PC-3 (cell line): ENCODE measurements around the gene NBR1. TPM values are rescaled to one million over a fixed set of nuclear protein-coding genes. Genes with fewer than 3 reads are reported as not detected.

Experiments
- ATAC-seq: fragments of 200-7000 bp; cut with Tn5 transposase; 2 replicates; pipeline ENCODE4 v1.9.1; 2020; ENCODE audit warnings: mild to moderate bottlenecking, moderate library complexity
- BruUV-seq: library from RNA; stranded (reverse); fragments of 400-500 nt; replicated peaks from 2 replicates; lab custom pipeline; 2021; lab: Mats Ljungman, UMichigan
- CTCF ChIA-PET: fragments of 300-600 bp; sonication (Branson Sonifier 250); formaldehyde crosslinking; loops from one replicate; lab custom pipeline; 2022; ENCODE audit warnings: antibody characterized with exemption; lab: Charles Lee
- POLR2A ChIA-PET: fragments of 300-600 bp; sonication (Branson Sonifier 250); formaldehyde crosslinking; loops from one replicate; lab custom pipeline; 2022; ENCODE audit warnings: antibody characterized with exemption; ENCODE audit not compliant: unreplicated experiment; lab: Charles Lee
- DNase-seq: peaks from one replicate; pipeline ENCODE4 v3.0.0-alpha.2; 2015
- H2AFZ ChIP-seq: fragments of 300-600 bp; sonication (generic); 2 replicates; pipeline ENCODE4 v1.6.0; 2016; ENCODE audit warnings: antibody characterized with exemption, low read length
- H3F3A ChIP-seq: fragments of 300-600 bp; sonication (generic); one replicate; pipeline ENCODE4 v1.6.0; 2017; ENCODE audit warnings: antibody characterized with exemption, low read length, control low read depth, mild to moderate bottlenecking; ENCODE audit not compliant: unreplicated experiment
- H3K27ac ChIP-seq: fragments of 300-600 bp; sonication (generic); 2 replicates; pipeline ENCODE4 v1.5.1; 2016; ENCODE audit warnings: mild to moderate bottlenecking, low read length
- H3K27me3 ChIP-seq: fragments of 300-600 bp; sonication (generic); 2 replicates; pipeline ENCODE4 v1.6.1; 2016; ENCODE audit warnings: low read length, mixed read lengths
- H3K36me3 ChIP-seq: fragments of 300-600 bp; sonication (generic); 2 replicates; pipeline ENCODE4 v1.6.1; 2016; ENCODE audit warnings: low read depth, mixed run types, low read length, mixed read lengths
- H3K4me1 ChIP-seq: fragments of 300-600 bp; sonication (generic); 2 replicates; pipeline ENCODE4 v1.5.1; 2016; ENCODE audit warnings: low read length; ENCODE audit not compliant: insufficient read depth
- H3K4me2 ChIP-seq: fragments of 300-600 bp; sonication (generic); 2 replicates; pipeline ENCODE4 v1.6.0; 2016; ENCODE audit warnings: low read length
- H3K4me3 ChIP-seq: fragments of 300-600 bp; sonication (generic); 2 replicates; pipeline ENCODE4 v1.5.1; 2016; ENCODE audit warnings: mild to moderate bottlenecking, low read length, mixed read lengths
- H3K79me2 ChIP-seq: fragments of 300-600 bp; sonication (generic); 2 replicates; pipeline ENCODE4 v1.6.1; 2017; ENCODE audit warnings: low read length, mixed read lengths
- H3K9ac ChIP-seq: fragments of 300-600 bp; sonication (generic); 2 replicates; pipeline ENCODE4 v1.6.0; 2016; ENCODE audit warnings: mild to moderate bottlenecking, low read length
- H3K9me2 ChIP-seq: fragments of 300-600 bp; sonication (generic); replicated peaks from 2 replicates; pipeline ENCODE4 v1.6.1; 2016; ENCODE audit warnings: mixed run types, low read length, mixed read lengths
- H3K9me3 ChIP-seq: fragments of 300-600 bp; sonication (generic); 2 replicates; pipeline ENCODE4 v1.6.1; 2016; ENCODE audit warnings: low read length, mixed read lengths
- H4K20me1 ChIP-seq: fragments of 300-600 bp; sonication (generic); 2 replicates; pipeline ENCODE4 v1.6.1; 2016; ENCODE audit warnings: low read length, mixed read lengths
- EZH2 ChIP-seq: fragments of 300-600 bp; sonication (generic); IDR thresholded peaks from one replicate; pipeline ENCODE4 v1.6.1; 2017; ENCODE audit warnings: antibody characterized with exemption, mild to moderate bottlenecking, low read length; ENCODE audit not compliant: unreplicated experiment
- EZH2phosphoT487 ChIP-seq: fragments of 300-600 bp; sonication (generic); IDR thresholded peaks from 2 replicates; pipeline ENCODE4 v1.6.1; 2018; ENCODE audit warnings: mild to moderate bottlenecking, antibody characterized with exemption, low read length, borderline replicate concordance
- intact Hi-C: fragments of 100-400 bp; cut with micrococcal nuclease; formaldehyde crosslinking; loops from 2 replicates; pipeline ENCODE4 v1.9.0; 2023
- total RNA-seq: library from RNA; depleted of rRNA; stranded (reverse); fragments of >200 nt; gene quantifications from 2 replicates; pipeline ENCODE4 v1.2.3, GENCODE V29; 2014
- TF ChIP-seq, protein P1 (sequence below): fragments of 300-600 bp; sonication (generic); conservative IDR thresholded peaks from 2 replicates; pipeline ENCODE4 v1.5.1; 2017; ENCODE audit warnings: antibody characterized with exemption, low read depth, mild to moderate bottlenecking, low read length

NBR1 gene
- total RNA-seq, 1 experiment from 2014 or later, result 30.0 TPM

DNA sequence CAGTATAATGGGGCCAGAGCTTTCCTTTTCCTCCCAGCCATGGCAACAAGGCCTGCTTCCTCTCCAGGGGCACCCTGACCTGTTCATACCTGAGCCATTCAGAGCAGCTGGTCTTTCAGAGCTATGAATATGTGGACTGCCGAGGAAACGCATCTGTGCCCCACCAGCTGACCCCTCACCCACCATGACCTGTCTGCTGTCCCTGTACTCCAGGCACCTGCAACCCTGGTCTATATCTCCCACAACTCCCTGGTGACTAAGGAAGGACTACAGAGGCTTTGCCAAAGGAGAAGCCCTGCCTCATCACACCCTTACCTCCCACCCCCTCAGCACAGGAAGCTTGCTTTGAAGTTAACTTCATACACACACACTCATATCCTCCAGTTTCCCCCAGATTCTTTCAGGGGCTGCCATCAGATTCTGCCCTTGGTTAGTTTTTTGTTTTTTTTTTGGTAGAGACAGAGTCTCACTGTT lies 46.6 kb downstream of the NBR1 start:
- no peaks in the 10 kb centered on the region for H3K9me2 ChIP-seq
- no peak overlapping the region for H3K9ac ChIP-seq
- H3K79me2 ChIP-seq, result no peaks in the 10 kb centered on the region
- no peak overlapping the region for H3K4me3 ChIP-seq
- no peaks in the 10 kb centered on the region for H3K36me3 ChIP-seq
- no peak for ATAC-seq
- no peaks in the 10 kb centered on the region for H3K4me1 ChIP-seq
- no peak overlapping the region for H3K4me2 ChIP-seq
- H4K20me1 ChIP-seq, result no peaks in the 10 kb centered on the region
- H3K27me3 ChIP-seq, result no peaks in the 10 kb centered on the region
- H3K27ac ChIP-seq, result no peak overlapping the region
- H2AFZ ChIP-seq, result no peak overlapping the region
- H3K9me3 ChIP-seq, result no peaks in the 10 kb centered on the region
- intact Hi-C loops, result no loop called here
- POLR2A ChIA-PET, result interaction anchor here (0.5 to 0.6 kb wide), 2 partner anchors 27 to 1558 kb away, joined by 4 to 9 read pairs; no protein-coding TSS in a partner anchor
- DNase-seq, result no peak
- no TSS peak for BruUV-seq
- CTCF ChIA-PET, result no interaction called here
- H3F3A ChIP-seq, result no peaks in the 10 kb centered on the region
- no peak for TF ChIP-seq EZH2

GRCh38 chr17:43219001-43219400 lies 48.0 kb downstream of the NBR1 start:
- ATAC-seq, result no peak
- Histone ChIP-seq H4K20me1 (no peaks in the 10 kb centered on the region), H3K4me2 (no peak overlapping the region), H3K27ac (no peak overlapping the region), H3K79me2 (no peaks in the 10 kb centered on the region), H3F3A (no peaks in the 10 kb centered on the region), H3K4me1 (no peaks in the 10 kb centered on the region), H3K27me3 (no peaks in the 10 kb centered on the region), H3K4me3 (no peak overlapping the region), H3K9me3 (no peaks in the 10 kb centered on the region), H3K9ac (no peak overlapping the region), H3K36me3 (no peaks in the 10 kb centered on the region), H3K9me2 (no peaks in the 10 kb centered on the region), H2AFZ (no peak overlapping the region)
- DNase-seq, result no peak
- TF ChIP-seq EZH2, result no peak
- TF ChIP-seq, protein P1, sequence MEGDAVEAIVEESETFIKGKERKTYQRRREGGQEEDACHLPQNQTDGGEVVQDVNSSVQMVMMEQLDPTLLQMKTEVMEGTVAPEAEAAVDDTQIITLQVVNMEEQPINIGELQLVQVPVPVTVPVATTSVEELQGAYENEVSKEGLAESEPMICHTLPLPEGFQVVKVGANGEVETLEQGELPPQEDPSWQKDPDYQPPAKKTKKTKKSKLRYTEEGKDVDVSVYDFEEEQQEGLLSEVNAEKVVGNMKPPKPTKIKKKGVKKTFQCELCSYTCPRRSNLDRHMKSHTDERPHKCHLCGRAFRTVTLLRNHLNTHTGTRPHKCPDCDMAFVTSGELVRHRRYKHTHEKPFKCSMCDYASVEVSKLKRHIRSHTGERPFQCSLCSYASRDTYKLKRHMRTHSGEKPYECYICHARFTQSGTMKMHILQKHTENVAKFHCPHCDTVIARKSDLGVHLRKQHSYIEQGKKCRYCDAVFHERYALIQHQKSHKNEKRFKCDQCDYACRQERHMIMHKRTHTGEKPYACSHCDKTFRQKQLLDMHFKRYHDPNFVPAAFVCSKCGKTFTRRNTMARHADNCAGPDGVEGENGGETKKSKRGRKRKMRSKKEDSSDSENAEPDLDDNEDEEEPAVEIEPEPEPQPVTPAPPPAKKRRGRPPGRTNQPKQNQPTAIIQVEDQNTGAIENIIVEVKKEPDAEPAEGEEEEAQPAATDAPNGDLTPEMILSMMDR, result no peak
- TF ChIP-seq EZH2phosphoT487, result no peak
- ChIA-PET POLR2A (no interaction called here), CTCF (no interaction called here)
- no TSS peak for BruUV-seq
- intact Hi-C loops, result no loop called here

- no peak for ATAC-seq
- H2AFZ ChIP-seq, result no peak overlapping the region
Observed at GRCh38 chr17:43219746-43220380, 48.8 kb downstream of the NBR1 start.

More at GRCh38 chr17:43219746-43220380, 48.8 kb downstream of the NBR1 start:
- intact Hi-C loops, result no loop called here
- Histone ChIP-seq H3K9ac (no peak overlapping the region), H3K4me2 (no peak overlapping the region), H3K4me3 (no peak overlapping the region), H3K4me1 (no peaks in the 10 kb centered on the region), H3K9me3 (no peaks in the 10 kb centered on the region), H3K36me3 (no peaks in the 10 kb centered on the region), H3F3A (no peaks in the 10 kb centered on the region), H3K27me3 (no peaks in the 10 kb centered on the region), H3K27ac (no peak overlapping the region), H4K20me1 (no peaks in the 10 kb centered on the region), H3K79me2 (no peaks in the 10 kb centered on the region), H3K9me2 (no peaks in the 10 kb centered on the region)
- TF ChIP-seq EZH2 (no peak), EZH2phosphoT487 (no peak)
- TF ChIP-seq, protein P1, result no peak
- POLR2A ChIA-PET, result no interaction called here
- DNase-seq, result no peak
- BruUV-seq, result no TSS peak
- CTCF ChIA-PET, result no interaction called here
